Heart left ventricle (tissue), 16 donors: ENCODE data around the gene NPHP4. TPM values are rescaled to one million over a fixed set of nuclear protein-coding genes. Genes with fewer than 3 reads are reported as not detected.

ENCODE experiments used
- ATAC-seq, 4 donors: fragments of 200-7000 bp; cut with Tn5 transposase; one replicate each; pipeline ENCODE4 v1.9.1; 2020 to 2022; ENCODE audit warnings: moderate library complexity in 4 of 4, mild to moderate bottlenecking in 3 of 4, moderate number of reproducible peaks in 1 of 4
- DNase-seq, 5 donors: peaks; one replicate each; pipeline ENCODE4 v3.0.0-alpha.2; 2020
- H3K27ac ChIP-seq, 12 donors: fragments of 200-600 bp; sonication (generic) in 4 of 12; one replicate each; pipeline versions ENCODE4 v1.5.0 to v1.8.0; 2016 to 2022; ENCODE audit warnings: mild to moderate bottlenecking in 2 of 12
- H3K27me3 ChIP-seq, 9 donors: fragments of 200-600 bp; sonication (generic) in 2 of 9; one replicate each; pipeline versions ENCODE4 v1.5.1 to v1.8.0; 2016 to 2022; ENCODE audit warnings: mild to moderate bottlenecking in 3 of 9
- H3K36me3 ChIP-seq, 9 donors: fragments of 200-600 bp; sonication (generic) in 2 of 9; one replicate each; pipeline versions ENCODE4 v1.5.0 to v1.8.0; 2018 to 2022; ENCODE audit warnings: mild to moderate bottlenecking in 2 of 9
- H3K4me1 ChIP-seq, 12 donors: fragments of 200-600 bp; sonication (generic) in 4 of 12; one replicate each; pipeline versions ENCODE4 v1.5.0 to v1.8.0; 2016 to 2022; ENCODE audit warnings: mild to moderate bottlenecking in 3 of 12
- H3K4me3 ChIP-seq, 12 donors: fragments of 200-600 bp; sonication (generic) in 4 of 12; one replicate each; pipeline versions ENCODE4 v1.5.0 to v1.8.0; 2017 to 2022; ENCODE audit warnings: mild to moderate bottlenecking in 9 of 12, moderate library complexity in 4 of 12
- H3K9me3 ChIP-seq, 12 donors: fragments of 200-600 bp; sonication (generic) in 4 of 12; one replicate each; pipeline versions ENCODE4 v1.5.0 to v1.8.0; 2016 to 2022; ENCODE audit warnings: mild to moderate bottlenecking in 1 of 12
- CTCF ChIP-seq, 12 donors: fragments of 200-600 bp; sonication (generic) in 4 of 12; IDR thresholded peaks; one replicate each; pipeline versions ENCODE4 v1.5.0 to v1.8.0; 2018 to 2022; ENCODE audit warnings: antibody characterized with exemption in 12 of 12, mild to moderate bottlenecking in 5 of 12
- POLR2A ChIP-seq, 2 donors: fragments of 450-650 bp; IDR thresholded peaks; one replicate each; pipeline ENCODE4 v1.6.1; 2017; ENCODE audit warnings: antibody characterized with exemption in 2 of 2, mild to moderate bottlenecking in 2 of 2, moderate library complexity in 2 of 2
- WGBS, 4 donors: extraction: QIAGEN DNeasy Blood & Tissue Kit in 2 of 4; methylation state at CpG; one replicate each; pipeline versions ENCODE4 v1.1.5 to v1.1.7; 2013 to 2018; 5-methylcytosine and 5-hydroxymethylcytosine counted together
- intact Hi-C, 10 donors: fragments of 100-400 bp; cut with DNase I; formaldehyde crosslinking; loops; one replicate each; pipeline versions ENCODE4 v1.11.1 to v1.14.2; 2022
- polyA plus RNA-seq, 2 donors: library from polyadenylated mRNA; stranded (reverse); fragments of 200-250 nt; gene quantifications; one replicate each; pipeline ENCODE4 v1.2.3, GENCODE V29; 2013
- total RNA-seq, 9 donors: library from RNA; depleted of rRNA in 2 of 9; stranded (reverse); fragments of >200 nt in 2 of 9; fragmentation: NEBNext Ultra II Directional in 3 of 9; extraction: Animal tissue kit (Norgen Biotek cat#: 25700) in 3 of 9; gene quantifications; one replicate each; pipeline versions ENCODE4 v1.1.0 to v1.2.4, GENCODE V29; 2016 to 2023
- donor health status: ischemic (EF 13 %, LVEDD 7.1; RV severe dilation, severe dysfunction).
- donor health status: healthy with polysubstance abuse.
- donor health status: DM: no; HTN: yes; CAD: no.
- donor health status: DM: no; HTN: no; CAD: no.
- donor health status: ischemic (EF 25% LVEDD 6.9; RV normal size, moderate dysfunction).
- donor health status: ischemic (EF 25% LVEDD 5.7; RV mildly dilated, moderate dysfunction).
- donor health status: healthy.
- donor health status: DM: yes; HTN: yes; CAD: no.
- donor health status: ischemic (EF 35%, LVEDD 5.7; RV mildly dilated, moderate dysfunction).
- donor health status: nonischemic (EF 11% LVEDD 7.7; RV severe dilation, severe dysfunction).
- donor health status: DM: yes; HTN: yes; CAD: no.
- donor health status: PGD.
- donor health status: ischemic (EF 29% LVEDD 5.4; RV normal size, mild dysfunction).
- donor health status: nonischemic (EF 23%, LVEDD 6.1; RV moderate dilation, normal function).

The NPHP4 gene
- total and polyA plus RNA-seq, 11 donors: 2.1 to 6.3 (median 3.1) TPM

- DNase-seq: no peak
- WGBS, 4 donors: 96 to 98% (median 97%) methylated on average over 6 to 16 of the region's 16 CpGs
Observed at GRCh38 chr1:5864256-5864655, 128.0 kb downstream of the NPHP4 start.

GRCh38 chr1:5863238-5863637 lies 129.0 kb downstream of the NPHP4 start:
- ATAC-seq: no peak
- Histone ChIP-seq H3K27me3 (no peaks in the 10 kb centered on the region), H3K27ac (no peak overlapping the region), H3K36me3 (peaks cover 0 to 53% (median 11%) of the 10 kb centered on the region in 9 donors), H3K9me3 (no peaks in the 10 kb centered on the region), H3K4me1 (no peaks in the 10 kb centered on the region), H3K4me3 (no peak overlapping the region)
- no peak for DNase-seq
- TF ChIP-seq CTCF (IDR thresholded peaks at IDR 0.05) (no peak), POLR2A (IDR thresholded peaks at IDR 0.05) (no peak)
- intact Hi-C loops: no loop called here
- WGBS, 4 donors: 93 to 97% (median 95%) methylated on average over 17 of the region's 17 CpGs

More at GRCh38 chr1:5864256-5864655, 128.0 kb downstream of the NPHP4 start:
- Histone ChIP-seq H3K36me3 (peaks cover 0 to 49% (median 11%) of the 10 kb centered on the region in 9 donors), H3K9me3 (no peaks in the 10 kb centered on the region), H3K27ac (no peak overlapping the region), H3K4me3 (no peak overlapping the region), H3K27me3 (no peaks in the 10 kb centered on the region), H3K4me1 (no peaks in the 10 kb centered on the region)
- TF ChIP-seq POLR2A (IDR thresholded peaks at IDR 0.05): no peak
- no peak for TF ChIP-seq CTCF (IDR thresholded peaks at IDR 0.05)
- ATAC-seq: no peak
- intact Hi-C loops: no loop called here

- Histone ChIP-seq H3K9me3 (no peaks in the 10 kb centered on the region), H3K4me1 (no peaks in the 10 kb centered on the region), H3K36me3 (peaks cover 0 to 47% (median 11%) of the 10 kb centered on the region in 9 donors), H3K27me3 (no peaks in the 10 kb centered on the region), H3K4me3 (no peak overlapping the region), H3K27ac (no peak overlapping the region)
- TF ChIP-seq CTCF (IDR thresholded peaks at IDR 0.05) (no peak), POLR2A (IDR thresholded peaks at IDR 0.05) (no peak)
- intact Hi-C loops: no loop called here
- 90 to 92% (median 91%) methylated on average over 20 to 27 of the region's 27 CpGs for WGBS, 4 donors
- ATAC-seq: no peak
- DNase-seq: no peak
Observed at GRCh38 chr1:5861871-5862825, 130.1 kb downstream of the NPHP4 start.

- DNase-seq (no peak), ATAC-seq (no peak)
- Histone ChIP-seq H3K36me3 (peaks cover 0 to 43% (median 11%) of the 10 kb centered on the region in 9 donors), H3K27ac (no peak overlapping the region), H3K9me3 (no peaks in the 10 kb centered on the region), H3K27me3 (no peaks in the 10 kb centered on the region), H3K4me1 (no peaks in the 10 kb centered on the region), H3K4me3 (no peak overlapping the region)
- 91 to 97% (median 93%) methylated on average over 19 of the region's 19 CpGs for WGBS, 4 donors
- TF ChIP-seq POLR2A (IDR thresholded peaks at IDR 0.05) (no peak), CTCF (IDR thresholded peaks at IDR 0.05) (no peak)
- intact Hi-C loops: no loop called here
Observed at GRCh38 chr1:5860277-5860676, 131.9 kb downstream of the NPHP4 start.
